Body of pancreas (tissue), 2 donors: Measurements from ENCODE around the gene TMEM50B. TPM values are rescaled to one million over a fixed set of nuclear protein-coding genes. Genes with fewer than 3 reads are reported as not detected.

ENCODE experiments used
- total RNA-seq, 2 donors: library from RNA; depleted of rRNA; stranded (reverse); fragments of >200 nt; gene quantifications; one replicate each; pipeline ENCODE4 v1.1.0, GENCODE V29; 2016

The TMEM50B gene
- total RNA-seq, 2 donors from 2014 or later, result 49.8 to 50.4 TPM

Other genes with a start within 250 kb of the TMEM50B start
- 10 to 100 TPM in 1 of 2 donors, 1 to 10 TPM in 1; 6.6 to 27.0 TPM for gene IL10RB, start 213.6 kb downstream of the TMEM50B start, total RNA-seq
- 10 to 100 TPM; 14.2 to 17.9 TPM for gene IFNAR1, start 155.0 kb downstream of the TMEM50B start, total RNA-seq
- 10 to 100 TPM; 30.4 to 32.3 TPM for gene IFNGR2, start 76.6 kb downstream of the TMEM50B start, total RNA-seq
- gene DNAJC28, start 11.7 kb upstream of the TMEM50B start, total RNA-seq, result 1 to 10 TPM; 1.3 to 2.3 TPM
- gene GART, start 62.1 kb upstream of the TMEM50B start, total RNA-seq, result 10 to 100 TPM; 36.3 to 62.0 TPM
- 100 to 1,000 TPM; 118 to 235 TPM for gene SON, start 63.1 kb upstream of the TMEM50B start, total RNA-seq
- gene DONSON, start 108.7 kb upstream of the TMEM50B start, total RNA-seq, result 1 to 10 TPM; 5.6 to 6.5 TPM
- 10 to 100 TPM; 22.3 to 31.6 TPM for gene CRYZL1, start 161.8 kb upstream of the TMEM50B start, total RNA-seq
- 10 to 100 TPM; 15.0 to 47.5 TPM for gene ITSN1, start 162.5 kb upstream of the TMEM50B start, total RNA-seq